Stomach (tissue), 4 donors: ENCODE measurements around the gene PCDHGC5.

ENCODE experiments used
- CTCF ChIP-seq, 7 experiments: fragments of 450-650 bp in 4 of 7; fragments of 200-600 bp in 3 of 7; sonication (generic) in 3 of 7; IDR thresholded peaks; one replicate each; pipeline ENCODE4 v1.5.1; 2016 to 2019; ENCODE audit warnings: antibody characterized with exemption in 7 of 7, control low read depth in 2 of 7, mild to moderate bottlenecking in 1 of 7
- POLR2A ChIP-seq, 4 donors: fragments of 450-650 bp; IDR thresholded peaks; one replicate each; pipeline ENCODE4 v1.6.1; 2016; ENCODE audit warnings: antibody characterized with exemption in 4 of 4, control low read depth in 2 of 4, mild to moderate bottlenecking in 1 of 4, moderate library complexity in 1 of 4
- POLR2AphosphoS5 ChIP-seq, 3 donors: sonication (generic); formaldehyde crosslinking; IDR thresholded peaks; one replicate each; pipeline ENCODE4 v1.6.1; 2016; ENCODE audit warnings: antibody characterized with exemption in 3 of 3

GRCh38 chr5:141484641-141485311, 4.1 kb upstream of the PCDHGC5 start, which contains the start of gene PCDHGC4:
- no peak for TF ChIP-seq POLR2A (IDR thresholded peaks at IDR 0.05)
- no peak for TF ChIP-seq CTCF (IDR thresholded peaks at IDR 0.05)
- no peak for TF ChIP-seq POLR2AphosphoS5 (IDR thresholded peaks at IDR 0.05)
